Measurements from ENCODE around the gene CAPN12. TPM values are rescaled to one million over a fixed set of nuclear protein-coding genes. Genes with fewer than 3 reads are reported as not detected.

CAPN12 gene
- total and polyA plus RNA-seq, 2 of the 4 experiments (the other 2 are of a cell fraction) = 0.18 to 0.97 TPM

DNA sequence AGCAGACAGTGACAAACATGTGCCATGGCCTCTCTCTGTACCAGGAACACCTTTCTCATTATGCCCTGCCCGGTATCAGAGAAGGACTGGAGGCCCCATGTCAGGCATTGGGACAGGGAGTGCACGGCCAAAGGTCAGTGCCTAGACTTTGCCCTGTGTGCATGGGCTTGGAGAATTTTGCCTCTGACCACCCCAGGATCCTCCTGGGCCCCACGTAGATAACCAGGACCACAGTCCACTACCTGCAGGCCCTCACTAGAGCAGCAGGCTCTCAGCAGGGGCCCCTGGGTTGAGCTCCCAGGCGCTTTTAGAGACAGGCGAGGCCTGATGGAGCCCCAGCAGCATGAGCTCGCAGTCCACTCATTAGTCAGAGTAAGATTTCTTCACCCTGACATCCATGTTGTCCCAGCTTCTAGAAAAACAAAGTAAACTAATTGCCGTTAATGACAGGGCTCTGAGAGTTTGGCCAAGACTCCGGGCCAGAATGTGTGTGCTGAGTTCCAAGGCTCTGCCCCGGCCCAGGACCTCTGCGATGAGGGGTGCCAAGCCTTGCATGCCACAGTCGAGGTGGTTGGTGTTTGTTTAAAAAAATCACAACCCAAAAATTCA lies 42.7 kb downstream of the CAPN12 start (continued):
- no peak for TF ChIP-seq RCOR1 (IDR thresholded peaks at IDR 0.05; ENCODE audit: insufficient replicate concordance, low read length)

DNA sequence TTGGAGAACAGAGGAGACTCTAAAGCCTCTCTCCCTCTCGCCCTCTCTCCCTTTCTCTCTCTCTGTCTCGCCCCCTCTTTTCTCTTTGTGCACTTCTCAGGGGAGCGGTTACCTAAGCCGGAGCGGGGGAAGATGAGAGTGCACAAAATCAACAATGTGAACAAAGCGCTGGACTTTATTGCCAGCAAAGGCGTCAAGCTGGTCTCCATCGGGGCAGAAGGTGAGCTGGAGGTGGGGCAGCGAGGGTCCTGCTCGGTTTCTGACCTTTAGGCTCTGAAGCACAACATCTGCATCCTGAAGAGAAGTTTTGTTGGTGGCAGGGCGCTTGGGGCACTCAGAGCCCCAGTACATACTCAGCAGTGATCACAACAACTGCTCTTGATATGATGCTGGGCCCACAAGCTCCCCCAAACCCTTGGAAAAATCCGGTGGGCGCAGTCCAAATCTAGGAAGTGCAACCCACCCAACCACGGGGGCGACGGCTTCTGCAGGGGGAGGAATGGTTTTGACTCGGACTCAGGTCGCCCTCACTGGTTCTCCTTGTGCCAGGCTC lies 43.3 kb downstream of the CAPN12 start:
- Histone ChIP-seq H3K14ac (replicated peaks; ENCODE audit: low read depth, low read length) (no peak overlapping the region), H3K4ac (ENCODE audit: low read depth, low read length) (peak overlapping the region; percentile 41; the same call in 1 of the 2 replicates), H3K27me3 (ENCODE audit: control insufficient read depth, insufficient read depth, low read length) (no peaks in the 10 kb centered on the region), H3K9me3 (ENCODE audit: control insufficient read depth, insufficient read depth, low read length) (no peaks in the 10 kb centered on the region), H2AFZ (replicated peaks; ENCODE audit: low read length, poor library complexity) (no peak overlapping the region), H3K79me1 (ENCODE audit: low read depth in 1 of 2, low read length in 2 of 2) (peaks cover 4 to 97% of the 10 kb centered on the region in 2 experiments), H2BK120ac (ENCODE audit: low read depth, low read length) (0 out of 2 replicates have a peak overlapping the region, but pooled peaks have one; percentile 5), H3K23ac (ENCODE audit: low read depth, low read length) (no peak overlapping the region), H3K9me1 (ENCODE audit: insufficient read depth, low read length) (peaks cover 28% of the 10 kb centered on the region), H3K4me3 (ENCODE audit: insufficient read depth, low read depth, low read length) (no peak overlapping the region), H3K9ac (ENCODE audit: low read depth, low read length) (no peak overlapping the region; the same call in 1 of the 2 replicates), H4K5ac (ENCODE audit: low read depth, low read length) (no peak overlapping the region; the same call in 1 of the 2 replicates), H3K56ac (ENCODE audit: extremely low read depth, insufficient read depth, low read length) (no peak overlapping the region), H4K91ac (ENCODE audit: insufficient read depth, low read depth, low read length) (peak overlapping the region; percentile 26; the same call in 1 of the 2 replicates), H4K8ac (ENCODE audit: low read depth in 2 of 2, low read length in 2 of 2) (peak overlapping the region in 1 of 2 experiments; percentile 10; a peak in 1 of 4 replicates), H2AK9ac (replicated peaks; ENCODE audit: low read depth, low read length, poor library complexity) (no peak overlapping the region), H3K27ac (ENCODE audit: insufficient read depth, low read length) (peak overlapping the region; percentile 63; the same call in 1 of the 2 replicates), H2BK5ac (ENCODE audit: low read depth, low read length, poor library complexity, severe bottlenecking) (peak overlapping the region; percentile 14), H4K20me1 (ENCODE audit: insufficient read depth, low read length) (peaks cover 97% of the 10 kb centered on the region), H2BK20ac (ENCODE audit: low read depth, low read length) (no peak overlapping the region), H3K4me1 (ENCODE audit: control insufficient read depth, insufficient read depth, low read length) (peaks cover 13% of the 10 kb centered on the region), H3K36me3 (ENCODE audit: control insufficient read depth, insufficient read depth, low read length) (peaks cover 67% of the 10 kb centered on the region), H2AK5ac (ENCODE audit: low read depth, low read length) (peak overlapping the region; percentile 39; the same call in 1 of the 2 replicates), H2BK15ac (ENCODE audit: low read depth, low read length) (no peak overlapping the region), H3K18ac (ENCODE audit: low read depth, low read length) (no peak overlapping the region; the same call in 1 of the 2 replicates), H3K4me2 (ENCODE audit: low read depth, low read length) (no peak overlapping the region)
- ATAC-seq (ENCODE audit: low read depth) = no peak
- ChIA-PET POLR2A (ENCODE audit: unreplicated experiment) (interaction anchor here (0.9 kb wide), 1 partner anchor 9 kb away, joined by 5 read pairs; no protein-coding TSS in a partner anchor), CTCF (no interaction called here)
- no TSS peak for BruUV-seq (replicated peaks)
- 100% methylated on average over 8 of the region's 18 CpGs; no CpG with 5 or more reads in 1 of the 2 experiments for WGBS, 2 experiments (ENCODE audit: extremely low coverage in 2 of 2, insufficient read length in 1 of 2)
- DNase-seq = no peak
- in situ Hi-C loops (cut with MboI; ENCODE audit: low sequenced_read_pairs) = no loop called here
- dilution Hi-C loops (cut with HindIII; ENCODE audit: low sequenced_read_pairs, unreplicated experiment) = no loop called here
- intact Hi-C loops (cut with micrococcal nuclease) = no loop called here
- TF ChIP-seq, protein P1, sequence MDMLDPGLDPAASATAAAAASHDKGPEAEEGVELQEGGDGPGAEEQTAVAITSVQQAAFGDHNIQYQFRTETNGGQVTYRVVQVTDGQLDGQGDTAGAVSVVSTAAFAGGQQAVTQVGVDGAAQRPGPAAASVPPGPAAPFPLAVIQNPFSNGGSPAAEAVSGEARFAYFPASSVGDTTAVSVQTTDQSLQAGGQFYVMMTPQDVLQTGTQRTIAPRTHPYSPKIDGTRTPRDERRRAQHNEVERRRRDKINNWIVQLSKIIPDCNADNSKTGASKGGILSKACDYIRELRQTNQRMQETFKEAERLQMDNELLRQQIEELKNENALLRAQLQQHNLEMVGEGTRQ (IDR thresholded peaks at IDR 0.05; ENCODE audit: low read depth, low read length) = no peak
- no peak for TF ChIP-seq FOS (IDR thresholded peaks at IDR 0.05; ENCODE audit: low read depth, low read length)
- no peak for TF ChIP-seq NFE2L2 (IDR thresholded peaks at IDR 0.05; ENCODE audit: low read depth, low read length)
- no peak for TF ChIP-seq RCOR1 (IDR thresholded peaks at IDR 0.05; ENCODE audit: insufficient replicate concordance, low read length)
- TF ChIP-seq BHLHE40 (IDR thresholded peaks at IDR 0.05; ENCODE audit: low read depth, low read length) = no peak
- TF ChIP-seq, protein P2, sequence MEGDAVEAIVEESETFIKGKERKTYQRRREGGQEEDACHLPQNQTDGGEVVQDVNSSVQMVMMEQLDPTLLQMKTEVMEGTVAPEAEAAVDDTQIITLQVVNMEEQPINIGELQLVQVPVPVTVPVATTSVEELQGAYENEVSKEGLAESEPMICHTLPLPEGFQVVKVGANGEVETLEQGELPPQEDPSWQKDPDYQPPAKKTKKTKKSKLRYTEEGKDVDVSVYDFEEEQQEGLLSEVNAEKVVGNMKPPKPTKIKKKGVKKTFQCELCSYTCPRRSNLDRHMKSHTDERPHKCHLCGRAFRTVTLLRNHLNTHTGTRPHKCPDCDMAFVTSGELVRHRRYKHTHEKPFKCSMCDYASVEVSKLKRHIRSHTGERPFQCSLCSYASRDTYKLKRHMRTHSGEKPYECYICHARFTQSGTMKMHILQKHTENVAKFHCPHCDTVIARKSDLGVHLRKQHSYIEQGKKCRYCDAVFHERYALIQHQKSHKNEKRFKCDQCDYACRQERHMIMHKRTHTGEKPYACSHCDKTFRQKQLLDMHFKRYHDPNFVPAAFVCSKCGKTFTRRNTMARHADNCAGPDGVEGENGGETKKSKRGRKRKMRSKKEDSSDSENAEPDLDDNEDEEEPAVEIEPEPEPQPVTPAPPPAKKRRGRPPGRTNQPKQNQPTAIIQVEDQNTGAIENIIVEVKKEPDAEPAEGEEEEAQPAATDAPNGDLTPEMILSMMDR (conservative IDR thresholded peaks at IDR 0.05; ENCODE audit: low read depth, low read length) = no peak
- no peak for TF ChIP-seq CHD1 (IDR thresholded peaks at IDR 0.05; ENCODE audit: low read depth, low read length)
- no peak for TF ChIP-seq RFX5 (IDR thresholded peaks at IDR 0.05; ENCODE audit: low read depth, low read length)
- TF ChIP-seq, protein P3, sequence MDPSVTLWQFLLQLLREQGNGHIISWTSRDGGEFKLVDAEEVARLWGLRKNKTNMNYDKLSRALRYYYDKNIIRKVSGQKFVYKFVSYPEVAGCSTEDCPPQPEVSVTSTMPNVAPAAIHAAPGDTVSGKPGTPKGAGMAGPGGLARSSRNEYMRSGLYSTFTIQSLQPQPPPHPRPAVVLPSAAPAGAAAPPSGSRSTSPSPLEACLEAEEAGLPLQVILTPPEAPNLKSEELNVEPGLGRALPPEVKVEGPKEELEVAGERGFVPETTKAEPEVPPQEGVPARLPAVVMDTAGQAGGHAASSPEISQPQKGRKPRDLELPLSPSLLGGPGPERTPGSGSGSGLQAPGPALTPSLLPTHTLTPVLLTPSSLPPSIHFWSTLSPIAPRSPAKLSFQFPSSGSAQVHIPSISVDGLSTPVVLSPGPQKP (IDR thresholded peaks at IDR 0.05; ENCODE audit: borderline replicate concordance, low read depth, low read length) = no peak
- no peak for TF ChIP-seq MAZ (IDR thresholded peaks at IDR 0.05; ENCODE audit: borderline replicate concordance, low read depth, low read length)
- TF ChIP-seq POLR2A (IDR thresholded peaks at IDR 0.05; ENCODE audit: low read depth, low read length) = no peak
- TF ChIP-seq CEBPB (IDR thresholded peaks at IDR 0.05; ENCODE audit: low read depth, low read length) = no peak

Measured in IMR-90 (cell line).